Cardiac muscle cell (in vitro differentiated cells and primary cell): ENCODE data around the gene UGCG. TPM values are rescaled to one million over a fixed set of nuclear protein-coding genes. Genes with fewer than 3 reads are reported as not detected.
A peak's percentile ranks its signal among the peaks of the same experiment; 100 is the strongest.

Experiments
- DNase-seq, 2 donors: peaks; one replicate each; pipeline versions ENCODE4 v3.0.0 to v3.0.0-alpha.2; 2010 to 2017; ENCODE audit warnings: low read depth in 1 of 2, low spot score in 1 of 2
- H3K27ac ChIP-seq: fragments of 200-600 bp; sonication (generic); 2 replicates; pipeline ENCODE4 v1.5.1; 2016
- H3K27me3 ChIP-seq: fragments of 200-600 bp; sonication (generic); 2 replicates; pipeline ENCODE4 v1.6.0; 2016; ENCODE audit warnings: control low read depth
- H3K36me3 ChIP-seq: fragments of 200-600 bp; sonication (generic); 2 replicates; pipeline ENCODE4 v1.5.1; 2016; ENCODE audit warnings: control low read depth
- H3K4me1 ChIP-seq: fragments of 200-600 bp; sonication (generic); 2 replicates; pipeline ENCODE4 v1.8.1; 2017; ENCODE audit warnings: low read depth, mild to moderate bottlenecking, mixed run types
- H3K4me3 ChIP-seq: fragments of 200-600 bp; sonication (generic); 2 replicates; pipeline ENCODE4 v1.5.1; 2016; ENCODE audit warnings: mild to moderate bottlenecking
- H3K9me3 ChIP-seq: fragments of 200-600 bp; sonication (generic); 2 replicates; pipeline ENCODE4 v1.5.1; 2017; ENCODE audit warnings: low read depth, mild to moderate bottlenecking, control low read depth
- polyA plus RNA-seq: library from polyadenylated mRNA; unstranded; fragments of >200 nt; fragmentation: Nextera tagmentation; extraction: Ambion mirVana; gene quantifications from 2 replicates; pipeline ENCODE4 v1.2.1, GENCODE V29; 2016
- total RNA-seq: library from RNA; depleted of rRNA; stranded (reverse); fragments of >200 nt; gene quantifications from 2 replicates; pipeline ENCODE4 v1.2.3, GENCODE V29; 2016
- TF ChIP-seq, protein P1 (sequence below): IDR thresholded peaks from 2 replicates; pipeline ENCODE4 v1.5.1; 2012; ENCODE audit warnings: low read depth, mild to moderate bottlenecking, low read length

Gene UGCG
- total and polyA plus RNA-seq, 2 experiments from 2014 or later: 16.4 to 18.1 TPM

- TF ChIP-seq, protein P1, sequence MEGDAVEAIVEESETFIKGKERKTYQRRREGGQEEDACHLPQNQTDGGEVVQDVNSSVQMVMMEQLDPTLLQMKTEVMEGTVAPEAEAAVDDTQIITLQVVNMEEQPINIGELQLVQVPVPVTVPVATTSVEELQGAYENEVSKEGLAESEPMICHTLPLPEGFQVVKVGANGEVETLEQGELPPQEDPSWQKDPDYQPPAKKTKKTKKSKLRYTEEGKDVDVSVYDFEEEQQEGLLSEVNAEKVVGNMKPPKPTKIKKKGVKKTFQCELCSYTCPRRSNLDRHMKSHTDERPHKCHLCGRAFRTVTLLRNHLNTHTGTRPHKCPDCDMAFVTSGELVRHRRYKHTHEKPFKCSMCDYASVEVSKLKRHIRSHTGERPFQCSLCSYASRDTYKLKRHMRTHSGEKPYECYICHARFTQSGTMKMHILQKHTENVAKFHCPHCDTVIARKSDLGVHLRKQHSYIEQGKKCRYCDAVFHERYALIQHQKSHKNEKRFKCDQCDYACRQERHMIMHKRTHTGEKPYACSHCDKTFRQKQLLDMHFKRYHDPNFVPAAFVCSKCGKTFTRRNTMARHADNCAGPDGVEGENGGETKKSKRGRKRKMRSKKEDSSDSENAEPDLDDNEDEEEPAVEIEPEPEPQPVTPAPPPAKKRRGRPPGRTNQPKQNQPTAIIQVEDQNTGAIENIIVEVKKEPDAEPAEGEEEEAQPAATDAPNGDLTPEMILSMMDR: no peak
- Histone ChIP-seq H3K4me3 (no peak overlapping the region), H3K27me3 (no peaks in the 10 kb centered on the region), H3K27ac (no peak overlapping the region), H3K4me1 (no peaks in the 10 kb centered on the region), H3K36me3 (no peaks in the 10 kb centered on the region), H3K9me3 (no peaks in the 10 kb centered on the region)
- DNase-seq: no peak
These were observed 12.8 kb downstream of the UGCG start for GRCh38 chr9:111909444-111909843.

DNA sequence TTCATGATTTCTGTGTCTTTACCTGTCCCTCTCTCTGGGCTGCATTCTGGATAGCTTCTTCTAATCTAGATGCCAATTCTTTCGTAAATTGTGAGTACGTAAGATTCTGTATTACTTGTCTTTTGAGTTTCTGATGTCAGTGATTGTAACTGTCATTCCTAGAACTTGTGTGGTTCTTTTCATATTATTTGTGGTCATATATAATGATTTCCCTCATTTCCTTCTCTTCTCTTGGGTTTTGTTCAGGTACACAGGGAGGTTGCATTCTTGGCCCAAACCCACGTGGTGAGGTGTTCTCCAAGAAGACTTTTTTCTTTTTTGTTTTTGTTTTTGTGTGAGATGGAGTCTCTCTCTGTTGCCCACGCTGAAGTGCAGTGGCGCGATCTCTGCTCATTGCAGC is 13.8 kb downstream of the UGCG start:
- TF ChIP-seq, protein P1: no peak
- no peaks in the 10 kb centered on the region for H3K27me3 ChIP-seq
- no peak for DNase-seq
- H3K4me1 ChIP-seq: no peaks in the 10 kb centered on the region
- H3K4me3 ChIP-seq: no peak overlapping the region
- no peaks in the 10 kb centered on the region for H3K36me3 ChIP-seq
- no peaks in the 10 kb centered on the region for H3K9me3 ChIP-seq
- no peak overlapping the region for H3K27ac ChIP-seq

DNA sequence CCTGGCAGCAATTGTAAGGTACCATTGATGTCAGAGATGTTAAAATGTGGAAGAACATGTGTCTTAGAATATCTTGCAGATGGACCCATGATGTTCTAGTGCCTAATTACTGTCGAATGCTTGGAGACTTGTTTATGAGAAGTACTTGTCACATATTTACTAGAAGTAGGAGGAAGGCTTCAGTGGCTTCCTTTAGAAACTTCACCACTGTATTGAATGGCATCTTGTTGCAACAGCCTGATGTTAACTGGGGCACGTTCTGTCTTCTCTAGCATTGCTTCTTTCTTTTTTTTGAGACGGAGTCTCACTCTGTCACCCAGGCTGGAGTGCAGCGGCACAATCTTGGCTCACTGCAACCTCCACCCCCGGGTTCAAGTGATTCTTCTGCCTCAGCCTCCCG is 16.5 kb downstream of the UGCG start:
- no peaks in the 10 kb centered on the region for H3K27me3 ChIP-seq
- H3K4me3 ChIP-seq: no peak overlapping the region
- H3K4me1 ChIP-seq: no peaks in the 10 kb centered on the region
- no peaks in the 10 kb centered on the region for H3K9me3 ChIP-seq
- TF ChIP-seq, protein P1: no peak
- no peak for DNase-seq
- no peak overlapping the region for H3K27ac ChIP-seq
- H3K36me3 ChIP-seq: peaks cover 7% of the 10 kb centered on the region

DNA sequence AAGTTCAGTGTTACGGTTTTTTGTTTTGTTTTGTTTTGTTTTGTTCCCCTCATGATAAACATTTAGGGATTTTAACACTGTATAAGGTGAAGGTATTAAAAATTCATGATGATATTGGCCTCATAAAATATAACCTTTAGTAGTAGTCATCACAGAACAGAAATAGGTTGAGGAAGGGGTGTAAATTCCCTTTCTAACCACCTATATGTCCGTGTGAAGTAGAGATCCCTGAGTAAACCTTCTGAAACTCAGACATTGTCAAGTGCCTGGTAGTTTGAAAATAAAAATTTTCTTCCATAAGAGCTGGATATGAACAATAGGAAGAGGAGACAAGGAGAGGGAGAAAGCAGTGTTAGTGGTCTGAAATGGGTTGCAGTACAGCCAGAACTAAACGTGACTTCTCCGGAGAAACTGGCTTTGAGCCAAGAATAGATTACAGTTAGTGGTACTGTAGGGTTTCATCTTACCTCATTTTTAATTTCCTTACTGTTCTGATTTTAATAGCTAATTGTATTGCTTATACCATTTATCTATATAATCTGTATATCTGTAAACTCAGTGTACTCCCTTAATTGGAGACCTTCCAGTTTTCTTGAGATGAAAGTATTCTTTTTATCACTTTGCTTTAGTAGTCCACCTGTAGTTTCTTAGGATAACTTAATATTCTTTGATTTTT is 18.3 kb downstream of the UGCG start:
- no peak overlapping the region for H3K27ac ChIP-seq
- no peaks in the 10 kb centered on the region for H3K4me1 ChIP-seq
- TF ChIP-seq, protein P1: no peak
- peaks cover 10% of the 10 kb centered on the region for H3K36me3 ChIP-seq
- H3K27me3 ChIP-seq: no peaks in the 10 kb centered on the region
- peak; percentile 54 to 69 for DNase-seq
- H3K4me3 ChIP-seq: no peak overlapping the region
- no peaks in the 10 kb centered on the region for H3K9me3 ChIP-seq

- H3K4me3 ChIP-seq: no peak overlapping the region
- no peaks in the 10 kb centered on the region for H3K4me1 ChIP-seq
- peaks cover 10% of the 10 kb centered on the region for H3K36me3 ChIP-seq
- TF ChIP-seq, protein P1: no peak
- no peaks in the 10 kb centered on the region for H3K9me3 ChIP-seq
- no peaks in the 10 kb centered on the region for H3K27me3 ChIP-seq
- DNase-seq: no peak
- H3K27ac ChIP-seq: no peak overlapping the region
These were observed 18.8 kb downstream of the UGCG start for GRCh38 chr9:111915425-111915758.
